CD4-positive, alpha-beta memory T cell (primary cell): ENCODE measurements around the gene NT5C3B. TPM values are rescaled to one million over a fixed set of nuclear protein-coding genes. Genes with fewer than 3 reads are reported as not detected.

Experiments used
- CTCF ChIA-PET: fragments of 350-600 bp; sonication (Branson Sonifier 250); formaldehyde crosslinking; loops from one replicate; lab custom pipeline; 2021; ENCODE audit warnings: inconsistent platforms; ENCODE audit not compliant: partially characterized antibody; lab: Charles Lee
- POLR2A ChIA-PET: fragments of 350-600 bp; sonication (Branson Sonifier 250); formaldehyde crosslinking; loops from one replicate; lab custom pipeline; 2021; ENCODE audit not compliant: partially characterized antibody; lab: Charles Lee
- DNase-seq, 5 donors: peaks; one replicate each; pipeline versions ENCODE4 v3.0.0 to v3.0.0-alpha.2; 2020 to 2022; ENCODE audit warnings: mixed read lengths in 1 of 5
- H3K27ac ChIP-seq: one replicate; pipeline ENCODE4 v1.7.0; 2013; ENCODE audit warnings: low read depth, low read length
- H3K27me3 ChIP-seq: 2 replicates; pipeline ENCODE4 v1.7.0; 2013; ENCODE audit warnings: mild to moderate bottlenecking, low read length, moderate library complexity; ENCODE audit not compliant: insufficient read depth
- H3K36me3 ChIP-seq: 2 replicates; pipeline ENCODE4 v1.7.0; 2013; ENCODE audit warnings: mild to moderate bottlenecking, low read length, moderate library complexity; ENCODE audit not compliant: insufficient read depth
- H3K4me1 ChIP-seq: 2 replicates; pipeline ENCODE4 v1.7.0; 2013; ENCODE audit warnings: mild to moderate bottlenecking, low read length, moderate library complexity; ENCODE audit not compliant: insufficient read depth
- H3K4me3 ChIP-seq, 2 donors: one replicate each; pipeline ENCODE4 v1.7.0; 2013; ENCODE audit warnings: low read length in 2 of 2, mild to moderate bottlenecking in 1 of 2
- H3K9me3 ChIP-seq, 2 donors: one replicate each; pipeline ENCODE4 v1.7.0; 2013; ENCODE audit warnings: low read length in 2 of 2, control low read depth in 1 of 2; ENCODE audit not compliant: control insufficient read depth in 1 of 2
- H3K27ac Mint-ChIP-seq, 7 donors: one replicate each; pipeline ENCODE4 v1.8.0; 2020 to 2021; ENCODE audit warnings: mixed read lengths in 7 of 7, mild to moderate bottlenecking in 6 of 7, inconsistent platforms in 3 of 7, moderate library complexity in 3 of 7
- H3K27me3 Mint-ChIP-seq, 2 donors: one replicate each; pipeline ENCODE4 v1.8.0; 2020 to 2021; ENCODE audit warnings: mixed read lengths in 2 of 2
- H3K36me3 Mint-ChIP-seq, 2 donors: one replicate each; pipeline ENCODE4 v1.8.0; 2020 to 2021; ENCODE audit warnings: mixed read lengths in 2 of 2, inconsistent platforms in 1 of 2, mild to moderate bottlenecking in 1 of 2
- H3K4me1 Mint-ChIP-seq, 4 donors: one replicate each; pipeline ENCODE4 v1.8.0; 2020 to 2021; ENCODE audit warnings: mixed read lengths in 4 of 4, mild to moderate bottlenecking in 1 of 4
- H3K4me3 Mint-ChIP-seq, 8 donors: one replicate each; pipeline ENCODE4 v1.8.0; 2020 to 2021; ENCODE audit warnings: mixed read lengths in 8 of 8, mild to moderate bottlenecking in 7 of 8, moderate library complexity in 6 of 8, inconsistent platforms in 3 of 8
- H3K9me3 Mint-ChIP-seq, 8 donors: one replicate each; pipeline ENCODE4 v1.8.0; 2020 to 2021; ENCODE audit warnings: mixed read lengths in 8 of 8, mild to moderate bottlenecking in 5 of 8, inconsistent platforms in 3 of 8, moderate library complexity in 1 of 8
- intact Hi-C: fragments of 100-400 bp; cut with micrococcal nuclease; formaldehyde crosslinking; loops from one replicate; pipeline ENCODE4 v1.15.1; 2023
- polyA plus RNA-seq, 2 donors: library from polyadenylated mRNA; unstranded; fragments of 300-500 nt; fragmentation: Illumina TruSeq; gene quantifications; one replicate each; pipeline ENCODE4 v1.2.3, GENCODE V29; 2021
- total RNA-seq, 2 experiments: library from RNA; stranded (reverse); gene quantifications; one replicate each; pipeline ENCODE4 v1.2.3, GENCODE V29; 2021

NT5C3B gene
- total and polyA plus RNA-seq, 4 experiments from 2014 or later, result 20.9 to 42.1 (median 31.9) TPM

DNA sequence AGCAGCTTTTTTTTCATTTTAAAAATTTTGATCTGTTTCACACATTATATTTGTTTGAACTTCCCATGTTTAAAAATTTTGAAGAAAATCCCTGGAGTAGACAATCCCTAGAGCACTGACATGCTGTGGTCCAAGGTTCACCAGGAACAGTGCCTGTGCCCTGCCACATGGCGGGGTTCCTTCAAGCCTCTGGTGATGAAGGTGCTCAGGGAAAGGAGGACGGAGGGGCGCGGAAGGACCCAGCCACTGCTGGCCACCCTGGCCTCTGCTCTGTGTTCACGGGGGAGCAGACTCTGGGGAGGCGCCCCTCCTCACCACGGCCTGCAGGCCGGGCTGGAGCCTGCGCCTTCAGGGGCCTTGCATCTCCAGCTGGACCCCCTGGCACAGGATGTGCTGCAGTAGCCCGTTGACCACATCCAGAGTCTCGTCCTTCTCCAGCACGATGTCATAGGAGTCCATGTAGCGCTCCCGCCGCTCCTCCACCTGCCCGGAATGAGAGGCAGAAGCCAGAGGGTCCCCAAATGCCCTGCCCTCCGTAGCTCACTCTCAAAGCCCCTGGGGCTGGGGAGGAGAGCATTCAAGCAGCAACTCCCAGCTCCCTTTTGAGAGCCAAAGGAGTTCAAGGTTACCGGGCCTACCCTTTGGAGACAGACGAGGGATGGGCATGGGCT lies 10.7 kb downstream of the NT5C3B start:
- ChIA-PET CTCF (no interaction called here), POLR2A (no interaction called here)
- H3K36me3 Mint-ChIP-seq, result peaks cover 9 to 15% of the 10 kb centered on the region in 2 donors
- DNase-seq, result no peak
- no peak overlapping the region for H3K4me3 Mint-ChIP-seq
- intact Hi-C loops, result no loop called here
- no peaks in the 10 kb centered on the region for H3K27me3 Mint-ChIP-seq
- no peaks in the 10 kb centered on the region for H3K4me1 ChIP-seq
- no peaks in the 10 kb centered on the region for H3K9me3 Mint-ChIP-seq
- H3K4me3 ChIP-seq, result no peak overlapping the region
- H3K27ac ChIP-seq, result no peak overlapping the region
- H3K27ac Mint-ChIP-seq, result peak overlapping the region in 2 of 7 donors; percentile 46 to 73
- no peaks in the 10 kb centered on the region for H3K27me3 ChIP-seq
- peaks cover 10% of the 10 kb centered on the region for H3K36me3 ChIP-seq
- H3K9me3 ChIP-seq, result no peaks in the 10 kb centered on the region
- H3K4me1 Mint-ChIP-seq, result no peaks in the 10 kb centered on the region

DNA sequence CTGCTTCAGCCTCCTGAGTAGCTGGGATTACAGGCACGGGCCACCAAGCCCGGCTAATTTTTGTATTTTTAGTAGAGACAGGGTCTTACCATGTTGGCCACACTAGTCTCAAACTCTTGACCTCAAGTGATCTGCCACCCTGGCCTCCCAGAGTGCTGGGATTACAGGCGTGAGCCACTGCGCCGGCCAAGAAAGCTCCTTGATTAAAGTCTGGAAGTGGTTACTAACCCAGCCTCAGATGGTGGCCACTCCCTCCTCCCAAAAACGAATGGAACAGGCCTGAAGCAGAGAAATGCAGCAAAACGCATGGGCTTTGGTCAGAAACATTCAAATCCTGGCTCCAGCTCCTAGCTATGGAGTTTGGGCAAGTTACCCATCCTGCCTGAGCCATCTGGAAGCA lies 11.9 kb downstream of the NT5C3B start:
- Mint-ChIP-seq H3K27ac (no peak overlapping the region), H3K27me3 (no peaks in the 10 kb centered on the region), H3K4me1 (no peaks in the 10 kb centered on the region), H3K36me3 (peaks cover 5 to 13% of the 10 kb centered on the region in 2 donors), H3K9me3 (no peaks in the 10 kb centered on the region), H3K4me3 (no peak overlapping the region)
- intact Hi-C loops, result no loop called here
- Histone ChIP-seq H3K36me3 (peaks cover 7% of the 10 kb centered on the region), H3K4me3 (no peak overlapping the region), H3K4me1 (no peaks in the 10 kb centered on the region), H3K27ac (no peak overlapping the region), H3K9me3 (no peaks in the 10 kb centered on the region), H3K27me3 (no peaks in the 10 kb centered on the region)
- DNase-seq, result no peak
- CTCF ChIA-PET, result interaction anchor here (2.0 kb wide), 1 partner anchor 13 kb away, joined by 7 read pairs; the partner anchor contains the start of gene P3H4
- POLR2A ChIA-PET, result no interaction called here

DNA sequence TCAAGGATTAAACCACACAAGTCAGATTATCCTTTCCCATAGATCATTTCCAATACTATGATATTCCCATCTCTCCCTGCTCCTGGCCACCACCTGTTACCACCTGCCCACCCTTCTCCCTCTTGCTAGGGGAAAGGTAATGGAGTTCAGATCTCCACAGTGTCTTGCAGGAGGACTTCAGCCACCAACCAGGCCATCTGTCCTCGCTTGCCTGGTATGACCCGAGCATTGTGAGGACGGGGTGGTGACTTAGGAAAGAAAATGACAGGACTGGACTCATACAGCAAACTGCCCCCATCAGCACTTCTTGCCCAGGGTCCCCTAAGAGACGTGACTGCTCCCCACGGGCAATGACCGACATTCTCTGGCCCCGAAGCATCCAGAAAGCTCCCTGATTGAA lies 12.5 kb downstream of the NT5C3B start:
- H3K9me3 Mint-ChIP-seq, result no peaks in the 10 kb centered on the region
- H3K27ac Mint-ChIP-seq, result no peak overlapping the region
- DNase-seq, result no peak
- peaks cover 1 to 11% of the 10 kb centered on the region in 2 donors for H3K36me3 Mint-ChIP-seq
- no peaks in the 10 kb centered on the region for H3K27me3 Mint-ChIP-seq
- peaks cover 7% of the 10 kb centered on the region for H3K36me3 ChIP-seq
- intact Hi-C loops, result no loop called here
- H3K4me1 ChIP-seq, result no peaks in the 10 kb centered on the region
- H3K4me3 Mint-ChIP-seq, result no peak overlapping the region
- H3K27ac ChIP-seq, result no peak overlapping the region
- no peaks in the 10 kb centered on the region for H3K27me3 ChIP-seq
- H3K9me3 ChIP-seq, result no peaks in the 10 kb centered on the region
- CTCF ChIA-PET, result interaction anchor here (2.0 kb wide), 1 partner anchor 12 kb away, joined by 7 read pairs; the partner anchor contains the start of gene P3H4
- H3K4me3 ChIP-seq, result no peak overlapping the region
- POLR2A ChIA-PET, result no interaction called here
- H3K4me1 Mint-ChIP-seq, result no peaks in the 10 kb centered on the region

DNA sequence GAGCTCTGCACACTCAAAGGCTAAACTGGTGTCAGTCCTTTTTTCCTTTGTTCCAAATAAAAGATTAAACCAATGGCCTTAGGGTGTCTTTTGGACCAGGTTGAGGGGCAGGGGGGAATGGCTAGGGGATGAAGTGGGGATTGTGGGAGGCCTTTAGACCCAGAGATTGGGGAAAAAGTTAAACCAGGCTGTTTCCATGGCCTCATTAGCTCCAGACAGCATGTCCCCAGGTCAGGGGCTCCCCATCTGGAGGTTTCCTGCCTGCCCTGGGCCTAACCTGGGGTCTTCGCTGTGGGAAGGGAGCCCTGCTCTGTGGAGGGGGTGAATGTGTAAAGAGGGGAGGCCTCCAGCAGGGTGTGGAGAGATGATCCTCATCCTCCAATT lies 12.9 kb downstream of the NT5C3B start:
- no peaks in the 10 kb centered on the region for H3K4me1 Mint-ChIP-seq
- ChIA-PET POLR2A (no interaction called here), CTCF (interaction anchor here (0.6 to 2.0 kb wide), 2 partner anchors 12 to 507 kb away, joined by 4 to 7 read pairs; partner anchors contain the start of gene P3H4)
- H3K4me3 Mint-ChIP-seq, result no peak overlapping the region
- no peak overlapping the region for H3K27ac Mint-ChIP-seq
- H3K27me3 ChIP-seq, result no peaks in the 10 kb centered on the region
- peaks cover 0 to 11% of the 10 kb centered on the region in 2 donors for H3K36me3 Mint-ChIP-seq
- H3K4me1 ChIP-seq, result no peaks in the 10 kb centered on the region
- H3K36me3 ChIP-seq, result peaks cover 7% of the 10 kb centered on the region
- no peaks in the 10 kb centered on the region for H3K9me3 Mint-ChIP-seq
- intact Hi-C loops, result no loop called here
- no peaks in the 10 kb centered on the region for H3K27me3 Mint-ChIP-seq
- H3K9me3 ChIP-seq, result no peaks in the 10 kb centered on the region
- H3K4me3 ChIP-seq, result no peak overlapping the region
- no peak overlapping the region for H3K27ac ChIP-seq
- DNase-seq, result no peak

DNA sequence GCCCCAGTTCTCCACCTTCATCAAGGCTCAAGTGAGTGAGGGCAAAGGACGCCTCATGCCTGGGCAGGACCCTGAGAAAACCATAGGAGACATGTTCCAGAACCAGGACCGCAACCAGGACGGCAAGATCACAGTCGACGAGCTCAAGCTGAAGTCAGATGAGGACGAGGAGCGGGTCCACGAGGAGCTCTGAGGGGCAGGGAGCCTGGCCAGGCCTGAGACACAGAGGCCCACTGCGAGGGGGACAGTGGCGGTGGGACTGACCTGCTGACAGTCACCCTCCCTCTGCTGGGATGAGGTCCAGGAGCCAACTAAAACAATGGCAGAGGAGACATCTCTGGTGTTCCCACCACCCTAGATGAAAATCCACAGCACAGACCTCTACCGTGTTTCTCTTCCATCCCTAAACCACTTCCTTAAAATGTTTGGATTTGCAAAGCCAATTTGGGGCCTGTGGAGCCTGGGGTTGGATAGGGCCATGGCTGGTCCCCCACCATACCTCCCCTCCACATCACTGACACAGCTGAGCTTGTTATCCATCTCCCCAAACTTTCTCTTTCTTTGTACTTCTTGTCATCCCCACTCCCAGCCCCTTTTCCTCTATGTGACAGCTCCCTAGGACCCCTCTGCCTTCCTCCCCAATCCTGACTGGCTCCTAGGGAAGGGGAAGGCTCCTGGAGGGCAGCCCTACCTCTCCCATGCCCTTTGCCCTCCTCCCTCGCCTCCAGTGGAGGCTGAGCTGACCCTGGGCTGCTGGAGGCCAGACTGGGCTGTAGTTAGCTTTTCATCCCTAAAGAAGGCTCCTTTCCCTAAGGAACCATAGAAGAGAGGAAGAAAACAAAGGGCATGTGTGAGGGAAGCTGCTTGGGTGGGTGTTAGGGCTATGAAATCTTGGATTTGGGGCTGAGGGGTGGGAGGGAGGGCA lies 13.6 kb downstream of the NT5C3B start:
- Histone ChIP-seq H3K4me3 (no peak overlapping the region), H3K27ac (no peak overlapping the region), H3K27me3 (no peaks in the 10 kb centered on the region), H3K4me1 (no peaks in the 10 kb centered on the region), H3K9me3 (no peaks in the 10 kb centered on the region), H3K36me3 (peaks cover 2% of the 10 kb centered on the region)
- DNase-seq, result no peak
- Mint-ChIP-seq H3K4me1 (no peaks in the 10 kb centered on the region), H3K27ac (no peak overlapping the region), H3K4me3 (no peak overlapping the region), H3K9me3 (no peaks in the 10 kb centered on the region), H3K36me3 (peaks cover 0 to 4% of the 10 kb centered on the region in 2 donors), H3K27me3 (no peaks in the 10 kb centered on the region)
- CTCF ChIA-PET, result interaction anchor here (0.6 to 2.0 kb wide), 2 partner anchors 11 to 508 kb away, joined by 4 to 7 read pairs; partner anchors contain the start of gene P3H4
- POLR2A ChIA-PET, result interaction anchor here (0.8 kb wide), 1 partner anchor 10 kb away, joined by 3 read pairs; the partner anchor contains the start of gene FKBP10
- intact Hi-C loops, result no loop called here

DNA sequence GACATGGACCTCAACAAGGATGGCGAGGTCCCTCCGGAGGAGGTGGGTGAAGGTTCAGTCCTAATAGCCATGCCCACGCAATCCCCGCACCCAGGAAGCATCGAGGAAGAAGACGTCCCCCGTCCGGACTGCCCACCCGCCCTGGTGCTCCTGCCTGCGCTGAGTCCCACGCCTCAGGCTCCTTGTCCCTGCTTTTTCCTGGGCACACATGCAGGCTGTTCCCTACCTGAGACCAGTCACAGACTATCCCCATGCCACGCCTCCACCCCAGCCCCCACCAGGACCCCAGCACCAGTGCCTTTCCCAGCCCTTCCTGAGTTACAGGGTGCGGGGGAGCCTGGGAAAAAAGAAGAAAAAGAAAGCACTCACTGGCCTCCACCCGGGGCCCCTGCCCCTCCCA lies 14.3 kb downstream of the NT5C3B start:
- Mint-ChIP-seq H3K9me3 (no peaks in the 10 kb centered on the region), H3K4me1 (no peaks in the 10 kb centered on the region), H3K27ac (no peak overlapping the region), H3K36me3 (peaks cover 0 to 4% of the 10 kb centered on the region in 2 donors), H3K4me3 (no peak overlapping the region), H3K27me3 (no peaks in the 10 kb centered on the region)
- DNase-seq, result no peak
- no peak overlapping the region for H3K4me3 ChIP-seq
- POLR2A ChIA-PET, result no interaction called here
- no peaks in the 10 kb centered on the region for H3K27me3 ChIP-seq
- CTCF ChIA-PET, result no interaction called here
- H3K9me3 ChIP-seq, result no peaks in the 10 kb centered on the region
- no peak overlapping the region for H3K27ac ChIP-seq
- intact Hi-C loops, result no loop called here
- H3K36me3 ChIP-seq, result no peaks in the 10 kb centered on the region
- no peaks in the 10 kb centered on the region for H3K4me1 ChIP-seq

DNA sequence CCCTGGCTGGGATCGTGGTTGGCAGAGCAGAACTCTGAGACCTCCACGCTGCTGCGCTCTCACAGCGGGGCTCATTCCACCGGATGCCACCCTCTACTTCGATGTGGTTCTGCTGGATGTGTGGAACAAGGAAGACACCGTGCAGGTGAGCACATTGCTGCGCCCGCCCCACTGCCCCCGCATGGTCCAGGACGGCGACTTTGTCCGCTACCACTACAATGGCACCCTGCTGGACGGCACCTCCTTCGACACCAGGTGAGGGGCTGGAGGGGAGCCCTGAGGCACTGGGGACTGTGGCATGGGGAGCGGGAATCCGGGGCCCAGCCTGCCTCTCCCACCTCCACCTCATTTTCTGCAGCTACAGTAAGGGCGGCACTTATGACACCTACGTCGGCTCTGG lies 18.0 kb downstream of the NT5C3B start:
- no peak overlapping the region for H3K27ac ChIP-seq
- H3K9me3 ChIP-seq, result no peaks in the 10 kb centered on the region
- H3K4me1 ChIP-seq, result no peaks in the 10 kb centered on the region
- ChIA-PET POLR2A (no interaction called here), CTCF (no interaction called here)
- Mint-ChIP-seq H3K36me3 (no peaks in the 10 kb centered on the region), H3K4me3 (no peak overlapping the region), H3K27me3 (no peaks in the 10 kb centered on the region), H3K27ac (no peak overlapping the region), H3K4me1 (peaks cover 0 to 5% (median 2%) of the 10 kb centered on the region in 4 donors), H3K9me3 (no peaks in the 10 kb centered on the region)
- no peaks in the 10 kb centered on the region for H3K36me3 ChIP-seq
- no peak overlapping the region for H3K4me3 ChIP-seq
- DNase-seq, result no peak
- intact Hi-C loops, result no loop called here
- H3K27me3 ChIP-seq, result no peaks in the 10 kb centered on the region
